ENCODE data around the gene RPS27L.

The RPS27L gene

GRCh38 chr15:63187589-63188226 lies 30.4 kb upstream of the RPS27L start:
- DNase-seq = no peak

DNA sequence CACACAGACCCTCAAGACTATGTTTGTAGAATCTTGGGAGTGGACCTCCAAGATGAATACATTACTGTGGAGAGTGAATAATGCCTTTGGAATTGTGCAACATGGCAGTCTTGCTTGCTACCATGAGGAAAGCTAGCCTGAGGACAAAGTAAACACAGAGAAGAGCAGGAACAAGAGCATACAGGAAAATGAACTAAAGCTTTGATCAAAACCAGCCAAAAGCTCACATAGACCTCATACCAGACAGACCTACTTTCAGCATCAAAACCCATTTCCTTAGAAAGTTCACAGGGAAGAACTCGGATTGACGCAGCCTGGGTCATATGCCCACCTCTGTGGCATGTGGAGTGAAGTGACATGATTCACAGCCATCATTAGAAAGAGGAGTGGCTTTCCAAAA lies 28.8 kb upstream of the RPS27L start:
- DNase-seq = no peak

DNA sequence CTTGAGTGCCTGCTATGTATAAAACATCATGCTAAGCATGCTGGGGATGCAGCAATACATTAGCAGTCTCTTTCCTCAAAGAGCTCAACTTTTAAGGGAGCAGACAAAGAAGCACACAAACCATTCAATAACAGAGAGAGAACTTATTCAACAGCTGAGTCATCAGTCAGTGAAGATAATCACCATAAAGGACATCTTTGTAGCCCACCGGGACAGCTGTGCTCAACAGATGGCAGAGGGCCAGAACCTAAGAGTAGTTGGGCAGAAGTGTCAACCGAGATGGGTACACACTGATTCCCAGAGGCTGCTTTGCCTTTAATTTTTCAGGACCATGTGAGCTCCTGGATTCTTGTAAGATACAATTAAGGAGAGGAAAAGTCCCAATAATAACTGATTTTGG lies 27.9 kb upstream of the RPS27L start:
- DNase-seq = no peak

DNA sequence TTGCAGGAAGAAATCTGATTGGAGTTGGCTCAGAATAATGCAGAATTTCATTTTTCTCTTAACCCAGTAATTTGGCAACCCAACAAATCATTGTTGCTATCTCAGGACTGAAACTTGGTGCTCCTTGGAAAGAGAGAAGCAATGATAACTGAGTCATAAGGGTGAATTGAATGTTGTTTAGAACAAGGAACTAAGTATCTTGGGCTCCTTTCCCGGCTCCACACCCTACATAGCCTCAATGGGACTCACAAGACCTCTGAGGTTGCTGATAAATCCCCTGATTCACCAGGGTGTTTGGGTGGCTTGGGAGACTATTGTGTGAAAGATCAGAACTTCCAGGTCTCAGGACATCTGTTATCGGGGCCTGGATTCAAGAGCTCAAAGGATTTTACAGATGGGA lies 24.4 kb upstream of the RPS27L start:
- no peak for DNase-seq

GRCh38 chr15:63180746-63181145 lies 23.5 kb upstream of the RPS27L start:
- no peak for DNase-seq

GRCh38 chr15:63178034-63178433 lies 20.8 kb upstream of the RPS27L start:
- DNase-seq = no peak

DNA sequence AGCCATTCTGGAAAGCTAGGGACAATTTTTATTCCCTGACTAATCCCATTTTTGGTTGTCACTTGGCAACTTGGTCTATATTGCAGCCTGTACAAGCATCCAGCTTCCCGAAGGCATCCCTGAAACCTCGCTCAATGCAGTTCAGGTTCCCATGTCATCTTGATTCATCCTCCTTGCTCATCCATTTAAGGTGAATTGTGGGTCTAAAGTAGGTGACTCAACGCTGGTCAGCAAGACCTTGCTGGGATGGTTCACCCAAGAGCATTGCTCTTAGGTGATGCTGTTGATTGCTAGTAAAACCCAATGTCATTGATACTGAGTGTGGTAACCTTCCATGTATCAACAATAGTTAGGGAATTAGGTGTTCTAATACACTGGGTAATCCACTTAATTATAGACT lies 19.0 kb upstream of the RPS27L start:
- DNase-seq = no peak

DNA sequence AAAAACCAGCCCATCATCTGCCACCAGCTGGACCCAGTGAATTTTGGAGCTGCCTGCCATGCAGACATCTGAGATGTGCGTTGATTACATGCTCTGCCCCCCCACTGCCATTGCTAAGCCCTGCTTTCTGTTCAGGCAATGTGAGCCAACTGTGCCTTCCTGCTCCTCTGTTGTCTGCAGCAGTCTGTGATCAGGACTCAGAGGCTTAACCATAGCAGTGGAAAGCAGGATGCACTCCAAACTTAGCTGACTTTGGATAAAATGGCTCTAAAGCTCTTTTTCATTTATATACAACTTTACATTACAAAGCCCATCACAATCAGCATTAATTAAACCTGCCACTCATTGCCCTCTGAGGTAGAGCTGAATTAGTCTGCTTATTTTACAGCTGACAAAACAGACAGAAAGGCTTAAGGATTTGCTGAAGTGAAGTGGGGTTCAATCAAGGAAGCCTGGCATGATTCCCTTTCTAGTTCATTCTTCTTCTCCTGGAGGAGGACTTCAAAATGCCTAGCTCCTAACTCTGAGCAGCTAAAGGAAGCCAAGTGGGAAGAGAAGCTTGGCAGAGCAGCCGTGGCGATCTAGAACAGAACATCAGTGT lies 15.7 kb upstream of the RPS27L start:
- no peak for DNase-seq

GRCh38 chr15:63172376-63172775 lies 15.1 kb upstream of the RPS27L start:
- DNase-seq = no peak

DNA sequence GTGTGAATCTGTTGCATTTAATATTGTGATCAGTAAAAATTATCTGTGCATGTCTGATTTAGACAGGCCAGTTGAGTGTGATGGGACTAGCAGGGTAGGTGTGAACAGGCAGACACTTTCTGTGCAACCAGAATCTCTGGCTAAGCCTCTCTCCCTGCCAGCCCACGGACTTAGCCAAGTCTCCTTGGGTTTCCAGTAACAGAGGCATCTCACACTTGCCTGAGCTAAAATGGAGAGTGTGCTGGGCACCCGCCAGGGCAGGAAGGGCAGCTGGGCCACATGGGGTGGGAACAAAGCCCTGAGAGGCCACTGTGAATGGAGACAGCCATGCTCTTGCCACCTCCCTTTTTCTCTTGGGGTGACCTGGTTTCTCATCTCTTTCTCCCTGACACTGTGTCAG lies 12.5 kb upstream of the RPS27L start:
- no peak for DNase-seq

- no peak for DNase-seq
These were observed 8.9 kb upstream of the RPS27L start for GRCh38 chr15:63166219-63166618.

- DNase-seq = no peak
These were observed 8.0 kb upstream of the RPS27L start for GRCh38 chr15:63165166-63165859.

DNA sequence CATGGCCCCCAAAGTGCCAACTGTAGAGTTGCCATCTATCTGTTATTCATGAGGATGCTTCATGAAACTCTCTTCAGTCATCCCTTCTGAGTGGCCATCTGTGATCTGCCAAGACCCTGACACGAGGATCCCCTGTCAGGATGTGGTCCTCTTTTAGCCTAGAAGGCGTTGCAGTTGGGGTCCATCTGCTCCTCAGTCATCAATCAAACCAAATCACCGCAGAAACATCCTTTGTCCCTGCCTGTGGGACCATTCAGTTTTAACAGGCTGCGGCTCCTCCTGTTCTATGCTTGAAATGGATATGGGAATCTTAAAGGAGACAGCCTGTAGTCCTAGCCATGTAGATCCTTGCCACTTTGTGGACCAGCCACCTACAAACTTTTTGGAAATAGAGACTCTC lies 5.9 kb upstream of the RPS27L start:
- DNase-seq = no peak

- DNase-seq = no peak
These were observed 3.4 kb upstream of the RPS27L start for GRCh38 chr15:63160638-63161037.

GRCh38 chr15:63157891-63158431 lies 684 bp upstream of the RPS27L start:
- peak; percentile 34 for DNase-seq

GRCh38 chr15:63156755-63157117 lies 541 bp downstream of the RPS27L start:
- DNase-seq = no peak

GRCh38 chr15:63156086-63156710 lies 1.1 kb downstream of the RPS27L start:
- DNase-seq = no peak

- no peak for DNase-seq
These were observed 1.8 kb downstream of the RPS27L start for GRCh38 chr15:63155486-63155885.

GRCh38 chr15:63151665-63152064 lies 5.6 kb downstream of the RPS27L start:
- no peak for DNase-seq

- no peak for DNase-seq
These were observed 10.6 kb downstream of the RPS27L start for GRCh38 chr15:63146684-63147083.

- no peak for DNase-seq
These were observed 11.9 kb downstream of the RPS27L start for GRCh38 chr15:63145426-63145825.

DNA sequence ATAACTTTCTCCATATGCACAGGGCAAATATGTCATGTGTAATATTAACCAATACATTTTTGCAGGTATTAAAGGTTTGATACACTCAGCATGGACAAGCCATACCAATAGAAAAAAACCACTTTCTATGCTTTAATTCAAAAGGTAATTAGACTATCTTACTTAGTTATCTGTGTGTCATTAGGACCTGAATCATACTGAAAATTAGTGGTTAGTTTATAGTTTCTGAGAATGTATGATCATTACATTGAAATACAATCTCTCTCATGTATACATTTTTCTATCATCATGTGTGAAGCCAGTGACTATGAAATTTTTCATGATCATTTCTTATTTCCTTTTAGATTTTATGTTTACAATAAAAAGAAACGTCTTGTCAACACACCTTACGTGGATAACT lies 16.3 kb downstream of the RPS27L start:
- DNase-seq = no peak

DNA sequence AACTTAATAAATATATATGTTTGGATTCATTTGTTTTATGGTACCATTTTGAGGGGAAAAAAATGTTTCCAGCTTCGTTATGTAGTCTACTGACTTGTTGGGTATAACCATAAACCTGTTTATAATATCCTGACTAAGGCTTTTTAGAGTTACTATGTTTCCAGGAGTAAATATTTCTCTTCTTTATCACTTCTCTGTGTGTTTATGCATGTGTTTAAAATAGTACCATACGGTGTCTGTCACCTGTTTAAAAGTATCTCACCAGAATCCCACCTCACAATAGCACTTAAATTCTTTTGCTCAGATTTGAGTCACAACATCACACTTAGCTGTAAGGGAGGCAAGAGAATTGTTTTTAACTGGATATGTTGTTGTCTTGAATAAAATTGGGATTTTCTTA lies 20.5 kb downstream of the RPS27L start:
- no peak for DNase-seq

DNA sequence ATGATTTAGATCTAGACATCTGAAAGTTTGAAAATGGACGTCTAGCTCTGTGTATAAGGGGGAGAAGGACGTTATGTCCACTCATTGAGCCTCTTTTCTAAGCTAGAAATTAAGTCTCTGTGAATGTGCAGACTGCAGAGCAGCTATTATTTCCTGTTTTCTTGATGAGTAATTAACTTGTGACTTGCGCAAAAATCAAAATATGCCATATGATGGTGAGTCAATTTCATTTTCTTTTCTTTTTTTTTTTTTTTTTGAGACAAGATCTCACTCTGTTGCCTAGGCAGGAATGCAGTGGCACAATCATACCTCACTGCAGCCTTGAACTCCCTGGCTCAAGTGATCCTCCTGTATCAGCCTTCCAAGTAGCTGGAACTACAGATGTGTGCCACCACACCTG lies 21.5 kb downstream of the RPS27L start:
- no peak for DNase-seq
